SU-DHL-6 (cell line): ENCODE results near the gene PRKAG1.

ENCODE experiments used
- CTCF ChIP-seq: fragments of 200-600 bp; sonication (generic); IDR thresholded peaks from one replicate; pipeline ENCODE4 v1.5.1; 2017; ENCODE audit warnings: antibody characterized with exemption, mild to moderate bottlenecking, low read length, moderate library complexity; ENCODE audit not compliant: insufficient read depth, poor library complexity, severe bottlenecking
- EZH2phosphoT487 ChIP-seq: fragments of 200-600 bp; sonication (generic), shearing (Covaris generic); conservative IDR thresholded peaks from 2 replicates; pipeline ENCODE4 v1.6.1; 2018; ENCODE audit warnings: mild to moderate bottlenecking, antibody characterized with exemption, low read length, moderate library complexity, mixed read lengths

- TF ChIP-seq CTCF (no peak), EZH2phosphoT487 (no peak)
Measured at GRCh38 chr12:48986720-48987291, 31.8 kb downstream of the PRKAG1 start.
